ENCODE data around the gene AGPAT3.

Gene AGPAT3

DNA sequence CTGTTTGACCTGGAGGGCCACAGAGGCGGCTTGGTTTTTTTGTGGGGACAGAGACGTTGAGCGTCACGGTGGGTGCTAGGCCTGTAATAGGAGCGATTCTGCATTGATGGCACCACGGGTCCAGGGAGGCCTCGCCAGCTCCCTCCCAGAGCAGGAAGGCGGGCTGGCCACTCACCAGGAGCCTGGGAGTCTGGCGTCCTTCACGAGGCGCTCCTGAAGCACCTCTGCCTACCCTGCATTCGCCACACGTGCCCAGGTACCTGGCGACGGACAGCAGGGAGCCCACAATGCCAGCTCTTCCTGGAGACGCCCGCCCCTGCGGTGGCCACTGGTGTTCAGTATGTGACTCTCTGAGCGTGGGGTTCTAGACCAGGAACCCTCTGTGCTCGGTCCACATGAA is 77.2 kb downstream of the AGPAT3 start:
- TF ChIP-seq CTCF (IDR thresholded peaks at IDR 0.05; ENCODE audit: insufficient read depth, low read length, poor library complexity, severe bottlenecking): no peak
- Histone ChIP-seq H3K4me3 (replicated peaks; ENCODE audit: low read depth, low read length) (no peak overlapping the region), H3K36me3 (ENCODE audit: control insufficient read depth, insufficient read depth, low read length) (peaks cover 21% of the 10 kb centered on the region), H3K27me3 (replicated peaks; ENCODE audit: control insufficient read depth, insufficient read depth, low read length) (no peaks in the 10 kb centered on the region)
- DNase-seq (ENCODE audit: extremely low read depth, insufficient read length): no peak

DNA sequence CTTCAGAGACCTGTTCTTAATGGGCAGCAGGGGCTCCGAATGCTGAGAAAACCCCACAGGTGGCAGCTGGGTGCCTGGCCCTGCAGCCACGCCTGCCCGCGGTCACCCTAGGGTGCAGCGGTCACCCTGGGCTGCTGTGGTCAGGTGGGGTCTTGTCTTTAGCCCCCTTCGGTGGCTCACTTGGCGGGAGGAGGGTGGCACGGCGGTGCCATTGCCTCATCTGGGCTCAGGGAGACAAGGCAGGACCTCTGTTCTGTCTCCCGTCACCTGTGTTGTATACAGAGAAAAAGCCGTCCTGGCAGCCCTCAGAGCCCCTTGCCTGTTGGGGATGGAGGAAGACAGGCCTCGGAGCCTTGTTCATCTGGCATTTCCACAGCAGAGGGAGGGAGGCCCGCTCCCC is 77.6 kb downstream of the AGPAT3 start:
- Histone ChIP-seq H3K36me3 (ENCODE audit: control insufficient read depth, insufficient read depth, low read length) (peaks cover 24% of the 10 kb centered on the region), H3K27me3 (replicated peaks; ENCODE audit: control insufficient read depth, insufficient read depth, low read length) (no peaks in the 10 kb centered on the region), H3K4me3 (replicated peaks; ENCODE audit: low read depth, low read length) (no peak overlapping the region)
- TF ChIP-seq CTCF (IDR thresholded peaks at IDR 0.05; ENCODE audit: insufficient read depth, low read length, poor library complexity, severe bottlenecking): no peak
- no peak for DNase-seq (ENCODE audit: extremely low read depth, insufficient read length)

GRCh38 chr21:43943512-43944077 is 78.6 kb downstream of the AGPAT3 start:
- no peak for TF ChIP-seq CTCF (IDR thresholded peaks at IDR 0.05; ENCODE audit: insufficient read depth, low read length, poor library complexity, severe bottlenecking)

DNA sequence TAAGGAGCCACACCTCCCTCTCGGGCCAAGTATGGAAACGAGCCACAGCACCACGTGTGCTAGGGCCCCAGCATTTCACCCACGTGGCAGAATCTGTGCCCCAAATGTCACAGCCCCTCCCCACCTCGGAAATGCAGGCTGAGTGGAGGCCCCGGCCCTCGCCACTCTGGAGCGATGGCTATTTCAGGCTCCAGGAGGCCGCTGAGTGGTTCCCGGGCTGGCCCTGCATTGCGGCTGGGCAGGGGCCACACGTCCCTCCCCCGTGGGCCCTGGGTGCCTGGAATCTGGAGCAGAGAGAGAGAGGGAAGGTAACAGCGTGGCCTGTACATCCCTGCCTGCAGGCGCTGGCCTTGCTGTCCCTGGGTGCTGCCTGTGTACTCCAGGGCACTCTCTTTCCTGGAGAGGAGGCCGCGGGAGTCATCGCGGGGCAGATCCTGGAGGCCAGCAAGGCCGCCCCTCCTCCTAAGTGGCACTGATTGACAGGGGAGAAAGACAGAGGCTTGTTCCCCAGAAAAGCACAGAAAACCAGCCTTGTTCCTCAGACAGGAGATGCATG is 79.1 kb downstream of the AGPAT3 start:
- Histone ChIP-seq H3K27me3 (replicated peaks; ENCODE audit: control insufficient read depth, insufficient read depth, low read length) (no peaks in the 10 kb centered on the region), H3K36me3 (ENCODE audit: control insufficient read depth, insufficient read depth, low read length) (peaks cover 24% of the 10 kb centered on the region), H3K4me3 (replicated peaks; ENCODE audit: low read depth, low read length) (no peak overlapping the region)
- DNase-seq (ENCODE audit: extremely low read depth, insufficient read length): no peak
- no peak for TF ChIP-seq CTCF (IDR thresholded peaks at IDR 0.05; ENCODE audit: insufficient read depth, low read length, poor library complexity, severe bottlenecking)

More at GRCh38 chr21:43943512-43944077, 78.6 kb downstream of the AGPAT3 start:
- Histone ChIP-seq H3K27me3 (replicated peaks; ENCODE audit: control insufficient read depth, insufficient read depth, low read length) (no peaks in the 10 kb centered on the region), H3K4me3 (replicated peaks; ENCODE audit: low read depth, low read length) (no peak overlapping the region), H3K36me3 (ENCODE audit: control insufficient read depth, insufficient read depth, low read length) (peaks cover 24% of the 10 kb centered on the region)
- DNase-seq (ENCODE audit: extremely low read depth, insufficient read length): no peak

DNA sequence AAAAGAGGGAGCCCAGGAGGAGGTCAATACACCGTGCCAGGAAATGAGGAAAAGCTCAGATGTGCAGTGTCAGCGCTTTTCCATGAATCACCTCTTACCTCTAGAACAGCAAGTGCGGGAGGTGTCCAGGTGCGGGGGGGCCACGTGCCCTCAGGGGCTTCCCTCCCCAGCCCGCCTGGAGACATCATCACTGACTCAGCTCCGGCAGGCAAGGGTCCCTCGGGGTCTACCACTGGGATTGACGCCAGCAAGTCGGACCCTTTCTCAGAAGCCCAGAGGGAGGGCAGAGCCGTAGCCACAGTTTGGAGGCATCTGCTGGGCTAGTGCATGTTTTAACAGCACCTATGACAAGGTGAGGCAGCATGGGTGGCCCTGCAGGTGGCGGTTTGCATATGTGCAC is 79.7 kb downstream of the AGPAT3 start:
- no peak for DNase-seq (ENCODE audit: extremely low read depth, insufficient read length)
- Histone ChIP-seq H3K4me3 (replicated peaks; ENCODE audit: low read depth, low read length) (no peak overlapping the region), H3K27me3 (replicated peaks; ENCODE audit: control insufficient read depth, insufficient read depth, low read length) (no peaks in the 10 kb centered on the region), H3K36me3 (ENCODE audit: control insufficient read depth, insufficient read depth, low read length) (peaks cover 24% of the 10 kb centered on the region)
- TF ChIP-seq CTCF (IDR thresholded peaks at IDR 0.05; ENCODE audit: insufficient read depth, low read length, poor library complexity, severe bottlenecking): no peak

Data from GM06990 (cell line).